GM21723 (cell line): ENCODE results near the gene NCK2.
"Not testable (repeated sequence)": the region's sequence is repeated elsewhere in the genome, so short reads cannot be mapped to it uniquely, and the experiment has no call there.

ENCODE experiments used
- ATAC-seq: cut with Tn5 transposase; IDR thresholded peaks from one replicate; pipeline ENCODE4 v1.9.1; 2021; ENCODE audit warnings: mild to moderate bottlenecking, moderate library complexity; ENCODE audit not compliant: unreplicated experiment

The NCK2 gene

DNA sequence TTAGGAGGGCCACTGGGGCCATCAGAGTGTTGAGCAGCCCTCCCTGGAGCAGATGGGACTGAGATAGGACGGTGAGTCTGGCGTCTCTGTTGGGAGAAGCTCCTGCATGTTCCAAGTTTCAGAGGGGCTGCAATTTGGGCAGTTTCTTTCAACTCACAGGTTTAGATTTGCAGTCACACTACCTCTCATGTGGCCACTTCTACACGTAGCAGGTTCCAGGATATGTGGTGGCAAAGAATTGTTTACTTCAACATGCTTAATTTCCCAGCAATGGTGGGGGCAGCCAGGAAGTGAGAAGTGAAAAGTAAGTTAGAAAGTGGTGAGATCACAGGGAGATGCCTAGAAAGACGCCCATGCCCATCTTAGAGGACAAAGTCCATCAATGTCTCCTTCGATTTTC, 9.3 kb downstream of the NCK2 start:
- no peak for ATAC-seq

DNA sequence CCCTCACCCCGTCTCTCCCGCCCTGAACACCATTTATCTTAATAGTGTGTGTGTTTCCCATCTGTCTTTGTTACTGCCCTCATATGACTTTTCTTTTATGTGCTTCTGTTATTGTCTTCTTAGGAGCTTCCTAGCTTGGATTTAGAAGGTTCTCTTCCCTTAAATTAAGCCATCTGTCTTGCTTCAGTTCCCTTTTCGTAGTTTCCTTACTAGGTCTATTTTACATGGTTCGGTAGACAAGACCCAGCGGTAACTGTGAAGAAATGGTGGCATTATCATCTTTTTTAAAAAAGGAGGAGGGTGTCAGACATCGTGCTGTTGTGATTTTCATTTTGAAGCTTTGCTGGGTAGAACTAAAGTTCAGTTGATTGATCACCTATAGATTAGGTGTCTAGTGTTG, 10.3 kb downstream of the NCK2 start:
- ATAC-seq: no peak

DNA sequence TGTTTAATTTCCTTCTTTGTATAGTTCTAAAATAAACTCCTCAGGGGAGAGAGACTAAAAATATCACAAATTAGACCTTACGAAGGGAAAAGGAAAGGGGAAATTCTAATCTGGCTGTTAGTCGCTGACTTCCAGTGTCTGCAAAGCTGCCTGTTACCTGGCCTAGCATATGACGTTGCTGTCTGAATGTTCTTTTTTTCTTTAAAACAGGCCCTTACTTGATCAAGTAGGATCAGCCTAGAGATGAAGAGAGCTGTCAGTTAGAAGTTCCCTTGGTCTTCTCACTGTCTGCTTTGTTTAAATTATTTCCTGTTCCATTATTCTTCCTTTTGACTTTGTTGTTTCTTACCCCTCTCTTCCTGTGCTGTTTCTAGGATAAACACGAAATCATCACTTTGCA, 11.2 kb downstream of the NCK2 start:
- no peak for ATAC-seq

DNA sequence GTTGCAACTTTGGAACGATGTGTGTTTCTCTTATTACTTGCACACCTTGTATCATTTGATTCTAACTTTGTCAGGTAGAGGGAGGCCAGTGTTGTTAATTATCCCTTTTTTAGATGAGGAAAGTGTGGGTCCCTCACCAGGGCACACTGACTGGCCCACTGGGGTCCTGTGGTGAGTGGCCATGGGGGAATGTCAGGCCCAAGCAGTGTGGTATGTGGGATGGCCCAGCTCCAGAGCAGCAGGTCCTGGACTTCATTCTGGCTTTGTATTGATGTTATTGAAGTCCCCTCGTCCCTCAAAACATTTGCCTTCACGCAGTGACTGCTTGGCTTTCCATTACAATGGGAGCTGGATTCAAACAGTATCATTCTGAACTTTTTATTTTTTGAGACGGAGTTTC, 11.7 kb downstream of the NCK2 start:
- no peak for ATAC-seq

DNA sequence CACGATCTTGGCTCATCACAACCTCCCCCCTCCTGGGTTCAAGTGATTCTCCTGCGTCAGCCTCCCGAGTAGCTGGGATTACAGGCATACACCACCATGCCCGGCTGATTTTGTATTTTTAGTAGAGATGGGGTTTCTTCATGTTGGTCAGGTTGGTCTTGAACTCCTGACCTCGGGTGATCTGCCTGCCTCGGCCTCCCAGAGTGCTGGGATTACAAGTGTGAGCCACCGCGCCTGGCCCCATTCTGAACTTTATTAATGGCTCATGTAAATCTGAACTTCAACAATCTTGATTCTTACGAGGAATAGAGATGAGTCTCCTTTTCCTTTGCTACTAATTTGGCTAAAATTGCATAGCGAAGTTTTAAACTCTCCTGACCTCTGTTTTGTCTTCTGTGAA, 12.2 kb downstream of the NCK2 start:
- not testable (repeated sequence) for ATAC-seq

DNA sequence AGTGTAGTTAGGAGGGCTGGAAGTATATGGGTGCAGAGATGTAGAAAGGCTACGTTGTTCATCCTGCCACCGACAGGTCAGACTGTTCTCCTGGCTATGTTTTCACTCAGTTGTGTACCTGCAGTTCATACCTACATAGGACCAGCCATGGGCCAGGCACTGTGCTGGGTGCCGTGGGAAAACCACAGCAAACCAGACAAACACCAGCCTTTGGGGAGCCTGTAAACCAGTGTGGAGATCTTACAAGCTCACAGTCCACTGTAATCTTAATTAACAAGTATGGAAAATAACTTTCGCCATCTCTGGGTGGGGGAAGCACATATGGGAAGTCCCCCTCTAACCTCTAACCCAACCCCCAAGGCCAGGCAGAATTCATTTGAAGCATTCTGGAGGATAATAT, 12.7 kb downstream of the NCK2 start:
- no peak for ATAC-seq

DNA sequence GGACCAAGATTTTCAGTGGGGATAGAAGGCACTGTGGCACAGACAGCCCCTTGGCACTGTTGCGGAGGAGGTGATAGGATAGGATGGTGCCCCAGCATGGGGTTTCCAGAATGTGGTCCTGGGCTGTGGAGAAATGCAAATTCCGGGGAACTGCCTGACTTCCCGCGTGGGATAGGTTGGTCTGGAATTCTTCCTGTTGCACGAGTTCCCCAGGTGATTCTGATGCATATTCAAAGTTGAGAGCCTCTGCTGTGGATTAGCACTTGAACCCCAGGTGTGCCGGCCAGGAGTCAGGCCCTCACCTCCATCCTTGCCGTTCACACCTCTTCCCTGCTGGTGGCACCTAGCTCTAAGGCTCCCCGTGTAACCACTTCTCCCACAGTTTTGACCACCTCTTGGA, 15.5 kb downstream of the NCK2 start:
- no peak for ATAC-seq

DNA sequence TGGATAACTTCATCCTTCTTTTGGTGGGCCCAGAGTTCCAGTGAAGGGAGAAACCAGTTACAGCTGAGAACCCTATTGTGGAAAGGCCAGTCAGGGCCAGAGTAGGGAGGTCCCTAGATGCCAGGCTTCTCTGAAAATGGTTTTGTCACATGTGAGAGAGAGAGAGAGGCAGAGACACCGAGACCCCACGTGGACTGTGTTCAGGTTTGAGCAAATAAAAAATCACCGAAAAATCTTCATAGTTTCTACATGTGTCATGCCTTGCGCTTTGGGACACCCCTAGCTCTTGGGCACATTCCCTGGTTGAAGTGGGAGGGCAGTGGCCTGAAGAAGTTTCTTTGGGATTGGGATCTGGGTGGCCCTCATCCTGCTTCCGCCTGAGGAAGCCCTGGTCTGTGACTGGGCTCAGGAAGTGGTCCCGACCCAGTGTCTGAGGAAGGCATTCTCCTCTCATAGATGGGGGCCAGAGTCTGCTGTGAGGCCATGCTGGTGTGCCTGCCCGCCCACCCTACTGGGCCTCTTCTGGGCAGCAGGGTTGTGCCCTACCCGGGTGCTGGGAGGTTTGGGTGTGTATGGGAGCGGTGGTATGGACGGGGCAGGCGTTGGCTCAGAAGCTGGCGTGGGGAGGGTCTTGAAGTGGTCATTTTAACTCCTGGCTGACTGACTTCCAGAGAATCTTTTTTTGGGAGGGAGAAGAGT, 16.1 kb downstream of the NCK2 start:
- ATAC-seq: peak; percentile 33

DNA sequence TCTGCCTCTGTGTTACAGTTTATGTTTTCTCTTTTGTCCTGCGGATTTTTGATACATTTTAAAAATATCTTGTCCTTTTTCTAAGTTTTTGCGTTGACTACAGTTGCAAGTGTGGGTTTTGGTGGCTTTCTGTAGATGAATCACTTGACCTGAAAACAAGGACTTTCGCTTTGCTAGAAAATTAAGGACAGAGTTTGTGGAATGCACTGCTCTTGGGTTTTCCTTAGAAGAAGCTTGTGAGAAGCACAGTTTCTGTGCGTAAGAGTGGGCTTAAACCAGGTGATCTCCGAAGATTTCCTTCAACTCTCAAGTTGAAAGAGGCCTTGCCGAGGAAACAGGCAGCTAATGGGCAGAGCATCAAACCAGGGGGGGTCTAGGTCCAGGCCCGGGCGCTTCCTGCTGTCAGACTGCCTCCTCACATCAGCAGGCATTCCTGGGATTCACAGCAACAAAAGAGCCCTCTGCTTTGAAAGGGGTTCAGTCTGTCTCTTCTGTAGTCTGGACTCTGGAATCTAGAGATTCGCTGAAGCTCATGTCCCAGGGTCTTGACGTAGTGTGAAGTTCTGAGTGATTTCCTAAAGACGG, 17.3 kb downstream of the NCK2 start:
- no peak for ATAC-seq

DNA sequence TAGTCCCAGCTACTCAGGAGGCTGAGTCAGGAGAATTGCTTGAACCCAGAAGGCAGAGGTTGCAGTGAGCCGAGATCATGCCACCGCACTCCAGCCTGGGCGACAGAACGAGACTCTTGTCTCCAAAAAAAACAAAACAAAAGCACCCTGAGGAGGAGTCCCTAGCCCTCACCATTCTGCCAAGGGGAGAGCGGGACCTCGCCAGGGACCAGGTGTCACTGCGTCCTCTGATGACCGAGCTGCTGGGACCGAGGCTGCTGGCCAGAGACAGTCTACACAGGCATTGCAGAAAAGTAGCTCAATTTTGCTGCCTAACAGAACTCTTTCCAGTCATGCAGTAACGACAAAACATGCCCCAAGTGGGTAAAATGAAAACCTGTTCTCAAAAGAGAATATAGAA, 18.4 kb downstream of the NCK2 start:
- ATAC-seq: no peak

DNA sequence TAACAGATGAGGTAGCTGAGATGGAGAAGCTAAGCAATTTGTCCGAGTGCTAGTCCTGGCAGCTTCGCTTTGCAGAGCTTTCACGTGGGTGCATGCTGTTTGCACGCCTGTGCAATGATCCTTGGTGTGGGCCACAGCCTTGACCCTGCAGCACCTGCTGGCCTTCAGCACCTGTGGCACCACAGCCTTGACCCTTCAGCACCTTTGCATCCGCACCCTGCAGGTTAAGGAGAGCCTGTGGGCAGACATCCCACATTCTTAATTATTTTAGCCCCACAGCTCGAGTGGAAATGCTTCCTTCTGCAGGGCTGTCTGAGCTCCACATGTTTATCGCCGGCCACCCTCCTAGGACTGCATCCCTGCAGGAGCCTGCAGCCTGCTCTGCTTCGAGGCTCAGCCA, 19.3 kb downstream of the NCK2 start:
- ATAC-seq: no peak

DNA sequence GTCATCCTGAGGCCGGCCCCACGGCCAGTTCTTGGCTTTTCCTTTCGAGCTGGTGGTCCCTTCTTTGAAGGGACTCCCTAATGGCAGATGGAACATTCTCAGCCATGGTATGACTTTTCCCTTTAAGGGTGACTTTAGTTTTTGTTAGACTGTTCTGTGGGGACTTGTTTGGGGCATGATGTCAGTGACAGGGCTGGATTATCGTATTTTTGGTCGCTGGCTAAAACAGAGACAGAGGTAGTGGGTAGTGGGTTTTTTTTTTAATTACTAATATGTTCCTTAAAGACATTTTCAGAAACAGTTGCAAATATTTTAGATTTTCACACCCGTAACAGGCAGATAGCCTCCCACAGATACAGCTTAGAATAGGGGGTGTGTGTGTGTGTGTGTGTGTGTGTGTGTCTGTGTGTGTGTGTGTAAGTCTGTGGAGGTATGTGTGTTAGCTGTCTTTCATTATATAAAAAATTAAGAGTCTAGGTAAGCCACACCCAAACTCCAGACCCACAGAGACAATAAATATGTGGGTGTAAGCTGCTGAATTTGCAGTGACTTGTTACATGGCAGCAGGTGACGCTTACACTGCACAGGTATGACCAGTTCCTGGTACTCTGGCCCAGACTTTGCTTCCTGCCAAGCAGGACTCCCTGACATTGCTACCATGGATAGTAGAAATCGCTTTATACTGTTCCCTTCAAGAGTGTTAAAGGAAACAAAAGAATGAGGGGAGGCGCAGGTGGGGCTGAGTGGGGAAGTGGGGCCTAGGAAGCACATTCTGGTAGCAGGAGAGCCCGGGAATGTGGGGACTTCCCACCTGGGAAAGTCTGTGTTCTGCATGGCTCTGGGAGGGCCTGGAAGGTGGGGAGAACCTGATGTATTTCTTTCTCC, 20.9 kb downstream of the NCK2 start:
- no peak for ATAC-seq

DNA sequence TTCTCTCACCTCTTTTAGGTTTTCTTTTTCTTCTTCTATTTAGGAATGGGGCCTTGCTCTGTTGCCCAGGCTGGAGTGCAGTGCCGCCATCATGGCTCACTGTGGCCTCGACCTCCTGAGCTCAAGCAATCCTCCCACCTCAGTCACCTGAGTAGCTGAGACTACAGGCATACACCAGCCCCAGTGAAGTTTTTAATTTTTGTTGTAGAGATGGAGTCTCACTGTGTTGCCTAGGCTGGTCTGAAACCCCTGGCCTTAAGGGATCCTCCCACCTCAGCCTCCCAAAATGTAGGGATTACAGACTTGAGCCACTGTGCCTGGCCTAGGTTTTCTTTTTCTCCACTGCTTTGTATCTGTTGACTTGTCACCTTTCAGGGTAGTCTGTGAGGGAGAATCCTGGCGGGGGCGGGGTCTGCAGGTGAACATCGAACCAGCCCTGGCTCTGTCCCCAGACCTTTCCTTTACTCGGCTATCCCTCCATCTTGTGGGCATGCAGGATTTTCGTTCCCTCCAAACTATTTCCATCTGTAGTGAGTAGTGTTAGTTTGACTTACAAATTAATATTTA, 21.7 kb downstream of the NCK2 start:
- no peak for ATAC-seq

DNA sequence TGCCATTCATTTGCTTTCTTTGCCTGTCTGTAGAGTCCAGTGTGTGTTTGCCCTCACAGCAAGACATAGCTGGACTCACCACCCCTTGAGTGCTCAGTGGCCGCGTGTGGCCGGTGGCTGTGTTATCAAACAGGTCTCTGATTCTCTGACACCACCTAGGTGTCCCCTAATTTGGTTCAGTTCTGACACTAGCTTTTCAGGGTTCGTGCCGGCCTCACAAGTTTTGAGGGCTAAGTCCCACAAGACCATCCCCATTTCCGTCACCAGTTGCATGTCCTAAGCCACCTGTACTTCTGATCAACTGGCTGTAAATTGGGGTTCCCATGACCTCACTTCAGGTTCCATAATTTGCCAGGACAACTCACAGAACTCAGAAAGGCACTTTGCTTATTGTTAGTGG, 23.5 kb downstream of the NCK2 start:
- no peak for ATAC-seq

DNA sequence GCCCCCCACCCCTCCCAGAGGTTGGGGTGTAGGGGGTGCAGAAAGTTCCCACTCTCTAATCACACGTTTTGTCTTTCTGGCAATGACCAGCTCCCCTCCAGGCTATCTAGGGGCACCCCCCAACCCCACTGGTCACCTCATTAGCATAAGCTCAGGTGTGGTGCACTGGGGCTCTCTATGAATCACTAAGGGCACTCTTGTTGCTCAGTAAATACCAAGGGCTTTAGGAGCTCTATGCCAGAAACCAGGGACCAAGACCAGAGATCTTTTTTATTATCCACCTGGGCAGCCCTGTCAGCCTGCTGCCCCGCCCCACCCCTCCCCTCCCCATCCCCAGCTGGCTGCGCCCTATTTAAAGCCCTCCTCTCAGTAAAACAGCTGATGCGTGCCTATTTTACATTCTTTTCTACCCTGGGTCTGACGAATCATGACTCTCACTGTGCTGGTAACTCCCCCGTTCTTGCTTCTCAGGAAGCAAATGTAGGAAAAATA, 24.3 kb downstream of the NCK2 start:
- ATAC-seq: no peak

DNA sequence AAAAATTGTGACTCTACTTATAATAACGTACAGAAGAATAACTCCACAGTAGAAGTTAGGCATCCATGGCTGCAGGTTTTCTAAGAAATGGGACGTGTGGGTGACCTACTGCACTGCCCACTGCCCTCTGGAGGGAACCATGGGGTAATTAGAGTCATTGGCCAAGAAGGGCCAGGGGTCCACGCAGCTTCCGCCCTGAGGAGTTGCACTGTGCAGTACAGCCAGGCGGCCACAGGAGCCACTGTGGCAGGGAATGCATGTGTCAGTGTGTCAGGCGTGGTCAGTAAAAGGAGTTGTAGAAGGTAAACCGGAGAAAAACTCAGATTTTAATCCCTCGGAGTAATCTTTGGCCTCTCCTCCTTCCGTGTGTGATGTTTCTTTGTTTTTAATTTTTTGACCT, 24.8 kb downstream of the NCK2 start:
- no peak for ATAC-seq

DNA sequence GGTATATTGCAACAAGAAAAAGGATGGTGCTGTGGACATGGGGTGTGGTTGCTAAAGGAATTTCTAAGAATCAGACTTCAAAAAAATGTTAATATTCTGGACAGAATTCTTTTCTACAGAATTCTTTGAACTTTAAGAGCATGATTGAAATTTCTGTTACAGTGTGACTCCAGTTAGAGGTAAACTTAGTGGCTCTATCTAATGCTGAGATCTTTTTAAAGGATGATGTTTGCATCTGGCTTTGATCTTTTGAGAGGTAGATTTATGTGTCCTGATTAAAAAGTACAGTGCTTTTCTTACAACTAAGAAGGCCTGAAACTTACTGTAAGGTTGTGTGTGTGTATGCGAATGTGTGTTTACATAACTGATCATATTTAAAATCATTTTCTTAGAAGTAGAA, 25.4 kb downstream of the NCK2 start:
- no peak for ATAC-seq

DNA sequence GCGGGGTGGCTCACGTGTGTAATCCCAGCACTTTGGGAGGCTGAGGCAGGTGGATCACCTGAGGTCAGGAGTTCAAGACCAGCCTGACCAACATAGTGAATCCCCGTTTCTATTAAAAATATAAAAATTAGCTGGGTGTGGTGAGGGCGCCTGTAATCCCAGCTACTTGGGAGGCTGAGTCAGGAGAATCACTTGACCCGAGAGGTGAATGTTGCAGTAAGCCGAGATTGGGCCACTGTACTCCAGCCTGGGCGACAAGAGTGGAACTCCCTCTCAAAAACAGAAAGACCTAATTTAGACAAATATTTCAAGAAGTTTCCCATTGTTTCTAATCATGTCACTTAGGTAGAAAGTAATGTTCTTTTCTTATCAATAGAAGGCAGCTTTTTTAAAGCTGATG, 26.6 kb downstream of the NCK2 start:
- not testable (repeated sequence) for ATAC-seq

DNA sequence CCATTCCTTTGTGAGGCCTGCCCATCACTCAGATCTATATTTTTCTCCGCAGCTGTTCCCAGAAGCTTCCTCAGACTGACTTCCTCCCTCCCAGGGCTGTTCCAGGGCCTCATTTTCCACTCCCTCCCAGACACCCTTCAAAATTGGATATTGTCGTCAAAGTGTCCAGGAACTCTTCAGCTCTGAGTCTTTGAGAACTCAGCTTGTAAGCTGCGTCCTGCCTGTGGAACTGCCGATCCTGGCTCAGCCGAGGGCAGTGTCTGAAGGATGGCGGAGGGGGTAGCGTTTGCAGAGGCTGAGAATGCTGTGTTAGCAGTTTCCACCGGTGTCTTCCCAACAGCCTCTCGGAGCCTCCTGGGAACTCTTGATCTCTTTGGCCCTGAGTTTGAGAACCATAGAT, 27.1 kb downstream of the NCK2 start:
- ATAC-seq: no peak

DNA sequence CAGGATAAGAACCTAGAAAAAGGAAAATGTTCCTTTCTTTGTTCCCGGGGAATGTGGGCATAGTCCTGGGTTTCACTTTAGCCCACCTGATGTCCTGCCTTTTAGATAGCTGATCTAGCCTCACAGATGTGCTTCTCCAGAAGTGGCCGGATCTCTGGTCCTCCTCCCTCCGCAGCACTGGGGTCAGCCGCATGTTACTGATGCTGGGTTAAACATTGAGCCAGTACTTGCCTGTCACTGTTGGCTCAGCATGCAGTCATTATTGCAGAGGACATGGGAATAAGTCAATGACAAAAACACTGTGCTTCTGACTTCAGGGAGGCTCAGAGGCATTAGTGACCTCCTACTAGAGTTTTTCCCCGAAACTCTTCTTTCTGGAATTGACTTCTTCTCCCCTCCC, 27.6 kb downstream of the NCK2 start:
- no peak for ATAC-seq

DNA sequence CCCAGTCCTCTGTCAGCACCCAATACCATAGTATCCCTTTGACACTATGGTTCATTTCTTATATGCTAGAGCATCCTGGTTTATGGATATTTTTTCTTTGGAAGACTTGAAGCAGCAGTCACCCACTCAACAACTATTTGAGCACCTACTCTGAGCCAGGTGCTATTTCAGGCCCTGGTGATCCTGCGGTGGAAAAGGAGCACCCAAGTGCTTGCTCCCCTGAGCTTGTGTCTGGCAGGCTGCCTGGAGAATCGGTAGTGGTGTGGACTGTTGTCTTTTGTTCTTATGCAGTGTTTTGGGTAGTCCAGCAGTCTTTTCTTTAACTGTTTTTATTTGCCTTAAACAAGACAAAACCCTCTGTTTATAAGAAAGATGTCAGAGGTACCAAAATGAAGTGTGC, 28.9 kb downstream of the NCK2 start:
- ATAC-seq: no peak
